Measurements from ENCODE around the gene C1QTNF4.

The C1QTNF4 gene

GRCh38 chr11:47607380-47607779 lies 13.2 kb upstream of the C1QTNF4 start:
- DNase-seq (ENCODE audit: low spot score): no peak
- Histone ChIP-seq H3K27ac (no peak overlapping the region), H3K4me3 (no peak overlapping the region)
- TF ChIP-seq CTCF (IDR thresholded peaks at IDR 0.05): no peak

- no peak for DNase-seq (ENCODE audit: low spot score)
- Histone ChIP-seq H3K27ac (no peak overlapping the region), H3K4me3 (no peak overlapping the region)
- TF ChIP-seq CTCF (IDR thresholded peaks at IDR 0.05): no peak
These were observed 12.5 kb upstream of the C1QTNF4 start for GRCh38 chr11:47606731-47607130.

- Histone ChIP-seq H3K4me3 (no peak overlapping the region), H3K27ac (no peak overlapping the region)
- no peak for TF ChIP-seq CTCF (IDR thresholded peaks at IDR 0.05)
- DNase-seq (ENCODE audit: low spot score): no peak
These were observed 11.7 kb upstream of the C1QTNF4 start for GRCh38 chr11:47605921-47606320.

- no peak for DNase-seq (ENCODE audit: low spot score)
- Histone ChIP-seq H3K27ac (no peak overlapping the region), H3K4me3 (no peak overlapping the region)
- no peak for TF ChIP-seq CTCF (IDR thresholded peaks at IDR 0.05)
These were observed 9.1 kb upstream of the C1QTNF4 start for GRCh38 chr11:47603295-47603694.

GRCh38 chr11:47599902-47600301 lies 5.7 kb upstream of the C1QTNF4 start:
- Histone ChIP-seq H3K27ac (no peak overlapping the region), H3K4me3 (no peak overlapping the region)
- TF ChIP-seq CTCF (IDR thresholded peaks at IDR 0.05): no peak
- no peak for DNase-seq (ENCODE audit: low spot score)

GRCh38 chr11:47595967-47596366 lies 1.8 kb upstream of the C1QTNF4 start:
- Histone ChIP-seq H3K4me3 (no peak overlapping the region), H3K27ac (no peak overlapping the region)
- DNase-seq (ENCODE audit: low spot score): no peak
- TF ChIP-seq CTCF (IDR thresholded peaks at IDR 0.05): no peak

GRCh38 chr11:47595029-47595428 lies 818 bp upstream of the C1QTNF4 start:
- Histone ChIP-seq H3K4me3 (no peak overlapping the region), H3K27ac (no peak overlapping the region)
- TF ChIP-seq CTCF (IDR thresholded peaks at IDR 0.05): no peak
- no peak for DNase-seq (ENCODE audit: low spot score)
